Testis (tissue), 2 donors: ENCODE results near the gene EMILIN3.

Source experiments
- POLR2A ChIP-seq: fragments of 450-650 bp; IDR thresholded peaks from one replicate; pipeline ENCODE4 v1.6.1; 2017; ENCODE audit warnings: antibody characterized with exemption, mild to moderate bottlenecking, moderate library complexity
- TF ChIP-seq, protein P1 (sequence below), 3 experiments: fragments of 450-650 bp in 2 of 3; fragments of 200-600 bp in 1 of 3; sonication (generic) in 1 of 3; IDR thresholded peaks; one replicate each; pipeline ENCODE4 v1.5.1; 2016 to 2019; ENCODE audit warnings: antibody characterized with exemption in 3 of 3, mild to moderate bottlenecking in 2 of 3, moderate library complexity in 1 of 3

- TF ChIP-seq, protein P1, sequence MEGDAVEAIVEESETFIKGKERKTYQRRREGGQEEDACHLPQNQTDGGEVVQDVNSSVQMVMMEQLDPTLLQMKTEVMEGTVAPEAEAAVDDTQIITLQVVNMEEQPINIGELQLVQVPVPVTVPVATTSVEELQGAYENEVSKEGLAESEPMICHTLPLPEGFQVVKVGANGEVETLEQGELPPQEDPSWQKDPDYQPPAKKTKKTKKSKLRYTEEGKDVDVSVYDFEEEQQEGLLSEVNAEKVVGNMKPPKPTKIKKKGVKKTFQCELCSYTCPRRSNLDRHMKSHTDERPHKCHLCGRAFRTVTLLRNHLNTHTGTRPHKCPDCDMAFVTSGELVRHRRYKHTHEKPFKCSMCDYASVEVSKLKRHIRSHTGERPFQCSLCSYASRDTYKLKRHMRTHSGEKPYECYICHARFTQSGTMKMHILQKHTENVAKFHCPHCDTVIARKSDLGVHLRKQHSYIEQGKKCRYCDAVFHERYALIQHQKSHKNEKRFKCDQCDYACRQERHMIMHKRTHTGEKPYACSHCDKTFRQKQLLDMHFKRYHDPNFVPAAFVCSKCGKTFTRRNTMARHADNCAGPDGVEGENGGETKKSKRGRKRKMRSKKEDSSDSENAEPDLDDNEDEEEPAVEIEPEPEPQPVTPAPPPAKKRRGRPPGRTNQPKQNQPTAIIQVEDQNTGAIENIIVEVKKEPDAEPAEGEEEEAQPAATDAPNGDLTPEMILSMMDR (IDR thresholded peaks at IDR 0.05), result no peak
- TF ChIP-seq POLR2A, result no peak
Observed at GRCh38 chr20:41370176-41370575, 3.6 kb upstream of the EMILIN3 start.
